ENCODE measurements around the gene ISCU. TPM values are rescaled to one million over a fixed set of nuclear protein-coding genes. Genes with fewer than 3 reads are reported as not detected.

ISCU gene
- polyA plus RNA-seq, 1 of the 3 experiments (the other 2 are of a cell fraction): 165 TPM

- H4K20me1 ChIP-seq (ENCODE audit: insufficient read depth): no peaks in the 10 kb centered on the region
- H3K79me2 ChIP-seq (ENCODE audit: insufficient read depth): no peaks in the 10 kb centered on the region
- POLR2A ChIA-PET: no interaction called here
- H3K9me3 ChIP-seq: no peaks in the 10 kb centered on the region
- H3K4me3 ChIP-seq (ENCODE audit: low read depth in 2 of 2, low read length in 1 of 2): no peak overlapping the region
- no peak overlapping the region for H3K4me2 ChIP-seq
- no peak for DNase-seq
- no peak overlapping the region for H3K27ac ChIP-seq (ENCODE audit: low read depth in 2 of 2, low read length in 1 of 2)
- H3F3A ChIP-seq (replicated peaks; ENCODE audit: insufficient read depth): peaks cover 7% of the 10 kb centered on the region
- H2AFZ ChIP-seq (ENCODE audit: low read depth): no peak overlapping the region
- TF ChIP-seq EP300 (IDR thresholded peaks at IDR 0.05; ENCODE audit: borderline replicate concordance in 1 of 2, low read depth in 1 of 2, low read length in 1 of 2): no peak
- WGBS (ENCODE audit: low lambda C conversion rate): 95% methylated on average over 10 of the region's 10 CpGs
- H3K9me2 ChIP-seq: no peaks in the 10 kb centered on the region
- H3K9ac ChIP-seq: no peak overlapping the region
- H3K27me3 ChIP-seq (ENCODE audit: insufficient read depth): no peaks in the 10 kb centered on the region
- CTCF ChIA-PET: interaction anchor here (1.2 to 4.6 kb wide), 2 partner anchors 23 to 30 kb away, joined by 3 to 23 read pairs; no protein-coding TSS in a partner anchor
- H3K36me3 ChIP-seq (replicated peaks in 1 of 2; ENCODE audit: control insufficient read depth in 1 of 2, insufficient read depth in 2 of 2, low read length in 1 of 2): peaks cover 0 to 2% of the 10 kb centered on the region in 2 experiments
- peaks cover 0 to 31% of the 10 kb centered on the region in 2 experiments; a peak in 1 of 4 replicates for H3K4me1 ChIP-seq (ENCODE audit: control insufficient read depth in 1 of 2, insufficient read depth in 2 of 2, low read depth in 1 of 2, low read length in 1 of 2)
These were observed 32.0 kb downstream of the ISCU start for GRCh38 chr12:108594323-108594903.

GRCh38 chr12:108594960-108595710, 32.7 kb downstream of the ISCU start:
- no peak for DNase-seq
- CTCF ChIA-PET: interaction anchor here (4.6 kb wide), 1 partner anchor 23 kb away, joined by 23 read pairs; no protein-coding TSS in a partner anchor
- H3K4me1 ChIP-seq (ENCODE audit: control insufficient read depth in 1 of 2, insufficient read depth in 2 of 2, low read depth in 1 of 2, low read length in 1 of 2): peaks cover 0 to 26% of the 10 kb centered on the region in 2 experiments; a peak in 1 of 4 replicates
- peaks cover 0 to 2% of the 10 kb centered on the region in 2 experiments for H3K36me3 ChIP-seq (replicated peaks in 1 of 2; ENCODE audit: control insufficient read depth in 1 of 2, insufficient read depth in 2 of 2, low read length in 1 of 2)
- H3K9me3 ChIP-seq: no peaks in the 10 kb centered on the region
- no peak overlapping the region for H3K4me2 ChIP-seq
- peaks cover 7% of the 10 kb centered on the region for H3F3A ChIP-seq (replicated peaks; ENCODE audit: insufficient read depth)
- H3K27me3 ChIP-seq (ENCODE audit: insufficient read depth): no peaks in the 10 kb centered on the region
- H3K79me2 ChIP-seq (ENCODE audit: insufficient read depth): no peaks in the 10 kb centered on the region
- no peak for TF ChIP-seq RFX5 (IDR thresholded peaks at IDR 0.05; ENCODE audit: low read length)
- TF ChIP-seq, protein P1, sequence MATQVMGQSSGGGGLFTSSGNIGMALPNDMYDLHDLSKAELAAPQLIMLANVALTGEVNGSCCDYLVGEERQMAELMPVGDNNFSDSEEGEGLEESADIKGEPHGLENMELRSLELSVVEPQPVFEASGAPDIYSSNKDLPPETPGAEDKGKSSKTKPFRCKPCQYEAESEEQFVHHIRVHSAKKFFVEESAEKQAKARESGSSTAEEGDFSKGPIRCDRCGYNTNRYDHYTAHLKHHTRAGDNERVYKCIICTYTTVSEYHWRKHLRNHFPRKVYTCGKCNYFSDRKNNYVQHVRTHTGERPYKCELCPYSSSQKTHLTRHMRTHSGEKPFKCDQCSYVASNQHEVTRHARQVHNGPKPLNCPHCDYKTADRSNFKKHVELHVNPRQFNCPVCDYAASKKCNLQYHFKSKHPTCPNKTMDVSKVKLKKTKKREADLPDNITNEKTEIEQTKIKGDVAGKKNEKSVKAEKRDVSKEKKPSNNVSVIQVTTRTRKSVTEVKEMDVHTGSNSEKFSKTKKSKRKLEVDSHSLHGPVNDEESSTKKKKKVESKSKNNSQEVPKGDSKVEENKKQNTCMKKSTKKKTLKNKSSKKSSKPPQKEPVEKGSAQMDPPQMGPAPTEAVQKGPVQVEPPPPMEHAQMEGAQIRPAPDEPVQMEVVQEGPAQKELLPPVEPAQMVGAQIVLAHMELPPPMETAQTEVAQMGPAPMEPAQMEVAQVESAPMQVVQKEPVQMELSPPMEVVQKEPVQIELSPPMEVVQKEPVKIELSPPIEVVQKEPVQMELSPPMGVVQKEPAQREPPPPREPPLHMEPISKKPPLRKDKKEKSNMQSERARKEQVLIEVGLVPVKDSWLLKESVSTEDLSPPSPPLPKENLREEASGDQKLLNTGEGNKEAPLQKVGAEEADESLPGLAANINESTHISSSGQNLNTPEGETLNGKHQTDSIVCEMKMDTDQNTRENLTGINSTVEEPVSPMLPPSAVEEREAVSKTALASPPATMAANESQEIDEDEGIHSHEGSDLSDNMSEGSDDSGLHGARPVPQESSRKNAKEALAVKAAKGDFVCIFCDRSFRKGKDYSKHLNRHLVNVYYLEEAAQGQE (IDR thresholded peaks at IDR 0.05; ENCODE audit: low read depth, low read length): no peak
- no peak for TF ChIP-seq RXRA (IDR thresholded peaks at IDR 0.05; ENCODE audit: borderline replicate concordance, low read depth)
- no peak for TF ChIP-seq CHD2 (IDR thresholded peaks at IDR 0.05; ENCODE audit: low read length, partially characterized antibody)
- no peak for TF ChIP-seq MXI1 (IDR thresholded peaks at IDR 0.05; ENCODE audit: low read depth, low read length)
- TF ChIP-seq, protein P2, sequence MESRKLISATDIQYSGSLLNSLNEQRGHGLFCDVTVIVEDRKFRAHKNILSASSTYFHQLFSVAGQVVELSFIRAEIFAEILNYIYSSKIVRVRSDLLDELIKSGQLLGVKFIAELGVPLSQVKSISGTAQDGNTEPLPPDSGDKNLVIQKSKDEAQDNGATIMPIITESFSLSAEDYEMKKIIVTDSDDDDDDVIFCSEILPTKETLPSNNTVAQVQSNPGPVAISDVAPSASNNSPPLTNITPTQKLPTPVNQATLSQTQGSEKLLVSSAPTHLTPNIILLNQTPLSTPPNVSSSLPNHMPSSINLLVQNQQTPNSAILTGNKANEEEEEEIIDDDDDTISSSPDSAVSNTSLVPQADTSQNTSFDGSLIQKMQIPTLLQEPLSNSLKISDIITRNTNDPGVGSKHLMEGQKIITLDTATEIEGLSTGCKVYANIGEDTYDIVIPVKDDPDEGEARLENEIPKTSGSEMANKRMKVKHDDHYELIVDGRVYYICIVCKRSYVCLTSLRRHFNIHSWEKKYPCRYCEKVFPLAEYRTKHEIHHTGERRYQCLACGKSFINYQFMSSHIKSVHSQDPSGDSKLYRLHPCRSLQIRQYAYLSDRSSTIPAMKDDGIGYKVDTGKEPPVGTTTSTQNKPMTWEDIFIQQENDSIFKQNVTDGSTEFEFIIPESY (IDR thresholded peaks at IDR 0.05; ENCODE audit: borderline replicate concordance, low read depth): no peak
- TF ChIP-seq, protein P3, sequence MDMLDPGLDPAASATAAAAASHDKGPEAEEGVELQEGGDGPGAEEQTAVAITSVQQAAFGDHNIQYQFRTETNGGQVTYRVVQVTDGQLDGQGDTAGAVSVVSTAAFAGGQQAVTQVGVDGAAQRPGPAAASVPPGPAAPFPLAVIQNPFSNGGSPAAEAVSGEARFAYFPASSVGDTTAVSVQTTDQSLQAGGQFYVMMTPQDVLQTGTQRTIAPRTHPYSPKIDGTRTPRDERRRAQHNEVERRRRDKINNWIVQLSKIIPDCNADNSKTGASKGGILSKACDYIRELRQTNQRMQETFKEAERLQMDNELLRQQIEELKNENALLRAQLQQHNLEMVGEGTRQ (IDR thresholded peaks at IDR 0.05; ENCODE audit: borderline replicate concordance, low read depth, low read length): no peak
- no peak for TF ChIP-seq IRF3 (IDR thresholded peaks at IDR 0.05; ENCODE audit: low read depth, low read length)
- no peak overlapping the region for H3K27ac ChIP-seq (ENCODE audit: low read depth in 2 of 2, low read length in 1 of 2)
- no peaks in the 10 kb centered on the region for H4K20me1 ChIP-seq (ENCODE audit: insufficient read depth)
- H3K9me2 ChIP-seq: no peaks in the 10 kb centered on the region
- no peak overlapping the region for H3K4me3 ChIP-seq (ENCODE audit: low read depth in 2 of 2, low read length in 1 of 2)
- H3K9ac ChIP-seq: no peak overlapping the region
- POLR2A ChIA-PET: no interaction called here
- WGBS (ENCODE audit: low lambda C conversion rate): 94% methylated on average over 7 of the region's 7 CpGs
- H2AFZ ChIP-seq (ENCODE audit: low read depth): no peak overlapping the region

All from SK-N-SH (cell line).